ENCODE data around the gene ENOX1.

The ENOX1 gene

GRCh38 chr13:43295825-43296564, 490.8 kb downstream of the ENOX1 start:
- H3K27me3 ChIP-seq, result no peaks in the 10 kb centered on the region
- H4K20me1 ChIP-seq, result no peaks in the 10 kb centered on the region
- H3K27ac ChIP-seq, result no peak overlapping the region
- no peaks in the 10 kb centered on the region for H3K4me1 ChIP-seq
- H3K4me2 ChIP-seq, result no peak overlapping the region
- no peak overlapping the region for H3K9ac ChIP-seq
- H3K4me3 ChIP-seq, result no peak overlapping the region
- no peak for TF ChIP-seq Cebpa-rat (IDR thresholded peaks at IDR 0.05)
- no peaks in the 10 kb centered on the region for H3K36me3 ChIP-seq
- H3K9me3 ChIP-seq, result no peaks in the 10 kb centered on the region

- Histone ChIP-seq H3K4me2 (no peak overlapping the region), H3K9ac (no peak overlapping the region), H3K4me3 (no peak overlapping the region), H3K27ac (no peak overlapping the region), H3K4me1 (no peaks in the 10 kb centered on the region), H3K36me3 (no peaks in the 10 kb centered on the region), H3K9me3 (no peaks in the 10 kb centered on the region), H4K20me1 (no peaks in the 10 kb centered on the region), H3K27me3 (no peaks in the 10 kb centered on the region)
- no peak for TF ChIP-seq Cebpa-rat (IDR thresholded peaks at IDR 0.05)
These were observed 491.5 kb downstream of the ENOX1 start for GRCh38 chr13:43295321-43295720.

GRCh38 chr13:43294412-43294811, 492.4 kb downstream of the ENOX1 start:
- Histone ChIP-seq H3K4me1 (no peaks in the 10 kb centered on the region), H3K4me2 (no peak overlapping the region), H3K9ac (no peak overlapping the region), H4K20me1 (no peaks in the 10 kb centered on the region), H3K27ac (no peak overlapping the region), H3K9me3 (no peaks in the 10 kb centered on the region), H3K4me3 (no peak overlapping the region), H3K27me3 (no peaks in the 10 kb centered on the region), H3K36me3 (no peaks in the 10 kb centered on the region)
- TF ChIP-seq Cebpa-rat (IDR thresholded peaks at IDR 0.05), result no peak

GRCh38 chr13:43293986-43294385, 492.8 kb downstream of the ENOX1 start:
- no peaks in the 10 kb centered on the region for H3K9me3 ChIP-seq
- H3K4me3 ChIP-seq, result no peak overlapping the region
- H4K20me1 ChIP-seq, result no peaks in the 10 kb centered on the region
- H3K27ac ChIP-seq, result no peak overlapping the region
- H3K27me3 ChIP-seq, result no peaks in the 10 kb centered on the region
- TF ChIP-seq Cebpa-rat (IDR thresholded peaks at IDR 0.05), result no peak
- no peaks in the 10 kb centered on the region for H3K36me3 ChIP-seq
- H3K9ac ChIP-seq, result no peak overlapping the region
- no peak overlapping the region for H3K4me2 ChIP-seq
- no peaks in the 10 kb centered on the region for H3K4me1 ChIP-seq

- Histone ChIP-seq H3K4me2 (no peak overlapping the region), H3K9me3 (no peaks in the 10 kb centered on the region), H3K4me3 (no peak overlapping the region), H3K4me1 (no peaks in the 10 kb centered on the region), H3K27ac (no peak overlapping the region), H3K27me3 (no peaks in the 10 kb centered on the region), H3K36me3 (no peaks in the 10 kb centered on the region), H3K9ac (no peak overlapping the region), H4K20me1 (no peaks in the 10 kb centered on the region)
- no peak for TF ChIP-seq Cebpa-rat (IDR thresholded peaks at IDR 0.05)
These were observed 493.2 kb downstream of the ENOX1 start for GRCh38 chr13:43293561-43293960.

- Histone ChIP-seq H3K4me2 (no peak overlapping the region), H3K27me3 (no peaks in the 10 kb centered on the region), H3K4me3 (no peak overlapping the region), H3K9ac (no peak overlapping the region), H3K9me3 (no peaks in the 10 kb centered on the region), H4K20me1 (no peaks in the 10 kb centered on the region), H3K36me3 (no peaks in the 10 kb centered on the region), H3K27ac (no peak overlapping the region), H3K4me1 (no peaks in the 10 kb centered on the region)
- TF ChIP-seq Cebpa-rat (IDR thresholded peaks at IDR 0.05), result no peak
These were observed 493.8 kb downstream of the ENOX1 start for GRCh38 chr13:43293008-43293407.

GRCh38 chr13:43291287-43292060, 495.3 kb downstream of the ENOX1 start:
- Histone ChIP-seq H3K27me3 (no peaks in the 10 kb centered on the region), H3K4me1 (no peaks in the 10 kb centered on the region), H3K36me3 (no peaks in the 10 kb centered on the region), H3K4me3 (no peak overlapping the region), H3K27ac (no peak overlapping the region), H4K20me1 (no peaks in the 10 kb centered on the region), H3K9me3 (no peaks in the 10 kb centered on the region), H3K4me2 (no peak overlapping the region), H3K9ac (no peak overlapping the region)
- TF ChIP-seq Cebpa-rat (IDR thresholded peaks at IDR 0.05), result no peak

- Histone ChIP-seq H4K20me1 (no peaks in the 10 kb centered on the region), H3K36me3 (no peaks in the 10 kb centered on the region), H3K27ac (no peak overlapping the region), H3K4me3 (no peak overlapping the region), H3K4me1 (no peaks in the 10 kb centered on the region), H3K9ac (no peak overlapping the region), H3K4me2 (no peak overlapping the region), H3K9me3 (no peaks in the 10 kb centered on the region), H3K27me3 (no peaks in the 10 kb centered on the region)
- TF ChIP-seq Cebpa-rat (IDR thresholded peaks at IDR 0.05), result no peak
These were observed 497.1 kb downstream of the ENOX1 start for GRCh38 chr13:43289470-43290255.

- Histone ChIP-seq H3K9ac (no peak overlapping the region), H3K4me3 (no peak overlapping the region), H3K36me3 (no peaks in the 10 kb centered on the region), H4K20me1 (no peaks in the 10 kb centered on the region), H3K27ac (no peak overlapping the region), H3K4me2 (no peak overlapping the region), H3K4me1 (no peaks in the 10 kb centered on the region), H3K27me3 (no peaks in the 10 kb centered on the region), H3K9me3 (no peaks in the 10 kb centered on the region)
- no peak for TF ChIP-seq Cebpa-rat (IDR thresholded peaks at IDR 0.05)
These were observed 500.0 kb downstream of the ENOX1 start for GRCh38 chr13:43286751-43287150.
